ENCODE data around the gene CPNE5. TPM values are rescaled to one million over a fixed set of nuclear protein-coding genes. Genes with fewer than 3 reads are reported as not detected.

CPNE5 gene
- total and polyA plus RNA-seq, 7 donors = 0.03 to 1.7 (median 0.41) TPM

DNA sequence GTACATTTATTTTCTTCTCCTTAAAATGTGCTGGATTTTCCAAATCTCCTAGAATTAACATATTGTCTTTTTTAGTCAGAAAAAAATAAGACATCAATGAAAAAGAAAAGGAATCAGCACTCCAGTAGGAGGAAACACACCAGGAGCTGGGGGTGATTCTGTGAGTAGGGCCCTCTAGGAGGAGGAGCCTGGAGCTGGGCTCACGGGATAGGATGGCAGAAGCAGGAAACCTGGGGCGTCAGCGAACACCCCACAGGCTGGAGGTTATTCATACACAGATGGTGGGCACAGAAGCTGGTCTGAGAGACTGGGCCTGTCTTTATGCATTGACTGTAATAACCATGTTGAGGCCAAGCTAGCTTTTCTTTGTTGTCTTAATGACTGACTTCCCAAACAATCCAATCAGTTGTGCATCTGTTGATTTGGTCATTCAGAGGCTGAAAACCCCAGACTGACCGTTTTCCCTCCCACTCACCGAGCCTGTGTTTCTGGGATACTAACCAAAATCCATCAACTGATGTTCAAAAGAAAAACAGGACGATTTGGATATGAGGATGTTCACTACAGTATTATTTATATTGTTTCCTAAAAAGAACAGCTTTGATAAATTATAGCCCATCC is 53.1 kb downstream of the CPNE5 start:
- TF ChIP-seq, protein P1, sequence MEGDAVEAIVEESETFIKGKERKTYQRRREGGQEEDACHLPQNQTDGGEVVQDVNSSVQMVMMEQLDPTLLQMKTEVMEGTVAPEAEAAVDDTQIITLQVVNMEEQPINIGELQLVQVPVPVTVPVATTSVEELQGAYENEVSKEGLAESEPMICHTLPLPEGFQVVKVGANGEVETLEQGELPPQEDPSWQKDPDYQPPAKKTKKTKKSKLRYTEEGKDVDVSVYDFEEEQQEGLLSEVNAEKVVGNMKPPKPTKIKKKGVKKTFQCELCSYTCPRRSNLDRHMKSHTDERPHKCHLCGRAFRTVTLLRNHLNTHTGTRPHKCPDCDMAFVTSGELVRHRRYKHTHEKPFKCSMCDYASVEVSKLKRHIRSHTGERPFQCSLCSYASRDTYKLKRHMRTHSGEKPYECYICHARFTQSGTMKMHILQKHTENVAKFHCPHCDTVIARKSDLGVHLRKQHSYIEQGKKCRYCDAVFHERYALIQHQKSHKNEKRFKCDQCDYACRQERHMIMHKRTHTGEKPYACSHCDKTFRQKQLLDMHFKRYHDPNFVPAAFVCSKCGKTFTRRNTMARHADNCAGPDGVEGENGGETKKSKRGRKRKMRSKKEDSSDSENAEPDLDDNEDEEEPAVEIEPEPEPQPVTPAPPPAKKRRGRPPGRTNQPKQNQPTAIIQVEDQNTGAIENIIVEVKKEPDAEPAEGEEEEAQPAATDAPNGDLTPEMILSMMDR (IDR thresholded peaks at IDR 0.05) = no peak
- 56 to 68% (median 67%) methylated on average over 6 of the region's 6 CpGs for WGBS, 3 donors
- Histone ChIP-seq H3K27me3 (ENCODE audit: insufficient read depth in 3 of 3, low read length in 2 of 3) (no peaks in the 10 kb centered on the region), H3K27ac (no peak overlapping the region), H3K9me3 (no peaks in the 10 kb centered on the region), H3K4me1 (no peaks in the 10 kb centered on the region), H3K36me3 (ENCODE audit: insufficient read depth in 1 of 2, low read depth in 1 of 2) (no peaks in the 10 kb centered on the region), H3K4me3 (no peak overlapping the region)
- DNase-seq (no peak), ATAC-seq (no peak)
- intact Hi-C loops (cut with DNase I) = no loop called here

DNA sequence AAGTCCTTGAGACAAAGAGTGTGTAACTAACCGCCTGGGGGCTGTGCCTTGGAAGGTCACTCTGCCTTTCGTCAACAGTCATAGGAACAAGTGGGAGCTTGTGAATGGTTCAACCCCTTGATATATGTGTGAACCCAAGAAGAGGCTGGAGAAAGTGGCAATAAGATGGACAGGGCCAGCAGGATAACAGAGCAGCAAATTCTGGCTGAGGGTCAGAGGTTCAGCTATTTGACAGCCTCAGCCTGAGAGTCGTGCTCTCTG is 54.9 kb downstream of the CPNE5 start:
- H3K4me1 ChIP-seq = no peaks in the 10 kb centered on the region
- H3K9me3 ChIP-seq = no peaks in the 10 kb centered on the region
- WGBS, 3 donors = 68 to 75% (median 74%) methylated on average over 3 of the region's 3 CpGs
- intact Hi-C loops (cut with DNase I) = no loop called here
- H3K27ac ChIP-seq = no peak overlapping the region
- TF ChIP-seq, protein P1 (IDR thresholded peaks at IDR 0.05) = no peak
- DNase-seq (no peak), ATAC-seq (no peak)
- H3K4me3 ChIP-seq = no peak overlapping the region
- no peaks in the 10 kb centered on the region for H3K36me3 ChIP-seq (ENCODE audit: insufficient read depth in 1 of 2, low read depth in 1 of 2)
- peaks cover 0 to 3% (median 0%) of the 10 kb centered on the region in 3 donors for H3K27me3 ChIP-seq (ENCODE audit: insufficient read depth in 3 of 3, low read length in 2 of 3)

DNA sequence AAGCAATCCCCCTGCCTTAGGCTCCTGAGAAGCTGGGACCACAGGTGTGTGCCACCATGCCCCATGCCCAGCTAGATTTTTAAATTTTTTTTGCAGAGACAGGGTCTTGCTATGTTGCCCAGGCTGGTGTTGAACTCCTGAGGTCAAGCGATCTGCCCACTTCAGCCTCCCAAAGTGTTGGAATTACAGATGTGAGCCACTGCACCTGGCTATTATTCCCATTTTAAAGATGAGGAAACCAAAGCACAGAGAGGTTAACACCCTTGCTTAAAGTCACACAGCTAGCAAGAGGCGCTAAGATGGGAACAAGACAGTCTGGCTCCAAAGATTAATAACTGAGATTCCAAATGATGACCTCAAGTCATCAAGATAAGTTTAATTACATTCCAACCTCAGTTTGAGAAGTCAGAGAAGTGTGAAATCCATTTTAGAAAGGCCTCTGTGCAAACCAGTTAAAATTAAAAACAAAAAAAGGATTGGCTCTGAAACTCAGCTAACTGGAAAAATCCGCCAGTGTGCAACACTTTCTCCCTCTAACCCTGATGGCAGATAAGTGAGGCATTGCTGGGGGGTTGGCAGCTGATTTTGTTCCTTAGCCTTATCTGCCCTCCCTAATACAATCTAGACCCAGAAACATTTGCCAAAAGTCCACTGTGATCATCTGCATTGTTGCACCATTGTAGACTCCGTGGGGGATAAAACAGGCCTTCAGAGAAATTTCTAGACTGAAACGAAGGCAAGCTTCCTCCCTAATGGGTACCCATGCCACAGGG is 55.5 kb downstream of the CPNE5 start:
- intact Hi-C loops (cut with DNase I) = no loop called here

DNA sequence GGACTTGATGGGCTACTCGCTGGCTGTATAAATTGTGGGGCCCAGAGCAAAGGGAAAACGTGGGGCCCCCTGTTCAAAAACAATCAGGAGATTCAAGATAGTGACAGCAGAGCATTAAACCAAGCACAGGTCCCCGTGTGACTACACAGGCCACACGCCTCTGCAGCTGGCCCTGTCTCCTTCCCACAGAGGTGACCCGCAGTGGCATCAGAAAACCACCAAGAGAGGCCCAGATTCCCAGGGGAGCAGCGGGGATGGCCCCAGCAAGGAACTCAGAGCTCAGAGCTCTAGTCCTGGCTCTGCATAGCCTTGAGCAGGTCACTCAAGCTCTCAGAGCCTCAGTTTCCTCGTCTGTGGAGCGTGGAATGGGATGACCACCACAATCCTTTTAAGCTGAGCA is 57.6 kb downstream of the CPNE5 start:
- intact Hi-C loops (cut with DNase I) = no loop called here
- H3K27me3 ChIP-seq (ENCODE audit: insufficient read depth in 3 of 3, low read length in 2 of 3) = peaks cover 0 to 3% (median 0%) of the 10 kb centered on the region in 3 donors
- TF ChIP-seq, protein P1 (IDR thresholded peaks at IDR 0.05) = no peak
- no peaks in the 10 kb centered on the region for H3K4me1 ChIP-seq
- no peaks in the 10 kb centered on the region for H3K9me3 ChIP-seq
- DNase-seq = no peak
- 83 to 84% (median 83%) methylated on average over 8 of the region's 8 CpGs for WGBS, 3 donors
- no peak overlapping the region for H3K4me3 ChIP-seq
- no peak overlapping the region for H3K27ac ChIP-seq
- ATAC-seq = no peak
- H3K36me3 ChIP-seq (ENCODE audit: insufficient read depth in 1 of 2, low read depth in 1 of 2) = no peaks in the 10 kb centered on the region

More for the DNA sequence above, 55.5 kb downstream of the CPNE5 start:
- Histone ChIP-seq H3K4me1 (no peaks in the 10 kb centered on the region), H3K9me3 (no peaks in the 10 kb centered on the region), H3K4me3 (no peak overlapping the region), H3K27me3 (ENCODE audit: insufficient read depth in 3 of 3, low read length in 2 of 3) (peaks cover 0 to 3% (median 0%) of the 10 kb centered on the region in 3 donors), H3K36me3 (ENCODE audit: insufficient read depth in 1 of 2, low read depth in 1 of 2) (no peaks in the 10 kb centered on the region), H3K27ac (no peak overlapping the region)
- DNase-seq (no peak), ATAC-seq (no peak)
- WGBS, 3 donors = 63 to 80% (median 66%) methylated on average over 5 of the region's 5 CpGs
- TF ChIP-seq, protein P1 (IDR thresholded peaks at IDR 0.05) = no peak

Data from psoas muscle (tissue), 8 donors.